GM23338 (cell line): ENCODE measurements around the gene BRF1. TPM values are rescaled to one million over a fixed set of nuclear protein-coding genes. Genes with fewer than 3 reads are reported as not detected.
A peak's percentile ranks its signal among the peaks of the same experiment; 100 is the strongest.

ENCODE experiments used
- ATAC-seq: fragments of 200-7000 bp; cut with Tn5 transposase; 3 replicates; pipeline ENCODE4 v1.9.1; 2020
- DNase-seq: peaks from one replicate; pipeline ENCODE4 v3.0.0-alpha.2; 2015; ENCODE audit warnings: low spot score
- H2AFZ ChIP-seq: fragments of 200-600 bp; sonication (generic); 2 replicates; pipeline ENCODE4 v1.8.0; 2016; ENCODE audit warnings: antibody characterized with exemption, mild to moderate bottlenecking, moderate library complexity
- H3F3A ChIP-seq: fragments of 200-600 bp; sonication (generic); replicated peaks from 2 replicates; pipeline ENCODE4 v1.8.0; 2017; ENCODE audit warnings: antibody characterized with exemption, mixed run types, low read depth
- H3K27ac ChIP-seq: fragments of 200-600 bp; sonication (generic); 2 replicates; pipeline ENCODE4 v1.6.1; 2016; ENCODE audit warnings: low read depth
- H3K27me3 ChIP-seq: fragments of 200-600 bp; sonication (generic); 2 replicates; pipeline ENCODE4 v1.8.0; 2016; ENCODE audit warnings: mild to moderate bottlenecking, mixed run types, moderate library complexity; ENCODE audit not compliant: insufficient read depth
- H3K36me3 ChIP-seq: fragments of 200-600 bp; sonication (generic); 2 replicates; pipeline ENCODE4 v1.8.0; 2016; ENCODE audit warnings: mild to moderate bottlenecking; ENCODE audit not compliant: insufficient read depth
- H3K4me1 ChIP-seq: fragments of 200-600 bp; sonication (generic); 2 replicates; pipeline ENCODE4 v1.8.0; 2016; ENCODE audit warnings: mild to moderate bottlenecking, moderate library complexity; ENCODE audit not compliant: insufficient read depth
- H3K4me2 ChIP-seq: fragments of 200-600 bp; sonication (generic); 2 replicates; pipeline ENCODE4 v1.7.1; 2017; ENCODE audit warnings: mixed run types
- H3K4me3 ChIP-seq: fragments of 200-600 bp; sonication (generic); 2 replicates; pipeline ENCODE4 v1.6.1; 2016; ENCODE audit warnings: mixed run types
- H3K79me2 ChIP-seq: fragments of 200-600 bp; sonication (generic); replicated peaks from 2 replicates; pipeline ENCODE4 v1.8.0; 2017; ENCODE audit warnings: mild to moderate bottlenecking; ENCODE audit not compliant: insufficient read depth
- H3K9me2 ChIP-seq: fragments of 200-600 bp; sonication (generic); 2 replicates; pipeline ENCODE4 v1.8.0; 2017; ENCODE audit not compliant: insufficient read depth
- H4K20me1 ChIP-seq: fragments of 200-600 bp; sonication (generic); replicated peaks from 2 replicates; pipeline ENCODE4 v1.8.0; 2017; ENCODE audit warnings: mild to moderate bottlenecking; ENCODE audit not compliant: insufficient read depth
- H3K27ac Mint-ChIP-seq: 2 replicates; pipeline ENCODE4 v1.8.0; 2020; ENCODE audit warnings: inconsistent platforms, mild to moderate bottlenecking, moderate library complexity, mixed read lengths
- H3K27me3 Mint-ChIP-seq: 3 replicates; pipeline ENCODE4 v1.8.0; 2022; ENCODE audit warnings: low read depth, mild to moderate bottlenecking, moderate library complexity, mixed read lengths, inconsistent platforms; ENCODE audit not compliant: insufficient read depth, poor library complexity
- H3K36me3 Mint-ChIP-seq: 3 replicates; pipeline ENCODE4 v1.8.0; 2021; ENCODE audit warnings: low read depth, mild to moderate bottlenecking, inconsistent platforms, moderate library complexity, mixed read lengths
- H3K4me1 Mint-ChIP-seq: 3 replicates; pipeline ENCODE4 v1.8.0; 2020; ENCODE audit warnings: mild to moderate bottlenecking, inconsistent platforms, mixed read lengths
- H3K4me3 Mint-ChIP-seq: 3 replicates; pipeline ENCODE4 v1.8.0; 2021; ENCODE audit warnings: moderate library complexity, mild to moderate bottlenecking, inconsistent platforms, mixed read lengths
- H3K9me3 Mint-ChIP-seq: 3 replicates; pipeline ENCODE4 v1.8.0; 2020; ENCODE audit warnings: moderate library complexity, mild to moderate bottlenecking, inconsistent platforms, mixed read lengths
- CREB1 ChIP-seq: fragments of 250-450 bp; sonication (Bioruptor Pico); IDR thresholded peaks from 2 replicates; pipeline ENCODE4 v1.5.0; 2020; ENCODE audit warnings: low read depth, mild to moderate bottlenecking, moderate library complexity
- NANOG ChIP-seq: IDR thresholded peaks from 2 replicates; pipeline ENCODE4 v1.6.1; 2016; ENCODE audit warnings: antibody characterized with exemption, borderline replicate concordance
- POLR2AphosphoS5 ChIP-seq: IDR thresholded peaks from 2 replicates; pipeline ENCODE4 v1.6.1; 2016; ENCODE audit warnings: antibody characterized with exemption, low read depth
- ZNF114 ChIP-seq: fragments of 250-450 bp; sonication (Bioruptor Pico); IDR thresholded peaks from 2 replicates; pipeline ENCODE4 v1.5.0; 2020; ENCODE audit warnings: mild to moderate bottlenecking, moderate library complexity
- polyA plus RNA-seq: library from polyadenylated mRNA; unstranded; fragments of >200 nt; fragmentation: Nextera tagmentation; extraction: Ambion mirVana; gene quantifications from 2 replicates; pipeline ENCODE4 v1.2.1, GENCODE V29; 2016
- total RNA-seq: library from RNA; depleted of rRNA; stranded (reverse); fragments of >200 nt; shearing (Covaris generic); gene quantifications from 2 replicates; pipeline ENCODE4 v1.2.3, GENCODE V29; 2014
- TF ChIP-seq, protein P1 (sequence below): IDR thresholded peaks from 2 replicates; pipeline ENCODE4 v1.6.1; 2016; ENCODE audit warnings: antibody characterized with exemption
- TF ChIP-seq, protein P2 (sequence below): fragments of 250-450 bp; sonication (Bioruptor Pico); IDR thresholded peaks from 2 replicates; pipeline ENCODE4 v1.5.0; 2020; ENCODE audit warnings: mild to moderate bottlenecking, moderate library complexity
- TF ChIP-seq, protein P3 (sequence below), 2 experiments: fragments of 200-600 bp in 1 of 2; sonication (generic) in 1 of 2; conservative IDR thresholded peaks; 2 replicates each; pipeline versions ENCODE4 v1.5.1 to v1.6.1; 2016 to 2017; ENCODE audit warnings: antibody characterized with exemption in 2 of 2, low read depth in 2 of 2, mild to moderate bottlenecking in 2 of 2, moderate library complexity in 1 of 2

The BRF1 gene
- total and polyA plus RNA-seq, 2 experiments from 2014 or later = 8.6 to 29.9 TPM

DNA sequence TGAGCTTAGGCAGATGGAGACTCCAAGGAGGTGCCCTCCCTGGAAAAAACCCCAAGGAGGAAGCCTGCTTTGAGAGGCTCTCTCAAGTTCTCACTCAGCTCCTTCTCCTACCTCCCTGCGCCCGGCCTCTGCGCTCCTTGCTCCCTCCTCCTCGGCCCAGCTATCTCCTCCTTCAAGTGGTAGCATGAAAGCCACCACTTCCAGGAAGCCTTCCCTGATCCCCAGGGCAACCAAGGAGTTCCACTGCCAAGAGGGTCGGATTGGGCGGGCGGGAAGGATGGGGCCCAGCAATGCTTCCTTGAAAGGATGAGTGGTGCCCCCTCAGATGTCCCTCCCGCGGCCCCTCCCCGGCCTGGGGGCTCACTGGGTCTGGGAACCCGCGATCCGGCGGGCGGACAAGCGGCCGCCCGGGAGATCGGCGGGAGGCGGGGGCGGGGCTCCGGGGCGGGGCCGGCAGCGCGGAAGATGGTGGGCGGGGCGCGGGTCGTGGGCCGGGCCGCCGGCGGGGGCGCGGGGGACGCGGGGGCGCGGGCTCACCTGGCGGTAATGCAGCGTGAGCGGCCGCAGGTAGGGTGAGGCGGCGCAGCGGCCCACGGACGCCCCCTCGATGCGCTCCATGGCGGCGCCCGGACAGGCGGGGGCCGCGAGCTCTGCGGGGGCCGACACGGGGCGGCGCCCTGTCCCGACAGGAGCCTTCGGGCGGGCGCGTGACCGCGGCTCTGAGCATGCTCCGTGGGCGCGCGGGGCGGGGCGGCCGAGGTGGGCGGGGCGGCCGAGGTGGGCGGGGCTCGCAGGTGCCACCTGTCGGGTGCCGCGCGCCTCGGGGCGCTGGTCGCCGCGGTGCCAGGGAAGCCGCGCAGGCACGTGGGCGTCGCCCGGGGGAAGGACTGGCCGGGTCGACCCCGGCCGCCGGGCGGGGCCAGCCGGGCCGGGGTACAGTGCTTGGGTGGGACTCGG is 119.9 kb downstream of the BRF1 start, which contains the start of gene NUDT14:
Gene NUDT14, minus strand, starts transcription at position 721 of the 957 bp plus-strand sequence. Its CDS starts 103 bp downstream, at position 618.
- ATAC-seq (peak; percentile 46), DNase-seq (peak; percentile 75)
- Histone ChIP-seq H3K79me2 (no peaks in the 10 kb centered on the region), H3K9me2 (no peaks in the 10 kb centered on the region), H3K36me3 (no peaks in the 10 kb centered on the region), H4K20me1 (no peaks in the 10 kb centered on the region), H3K27ac (no peak within 1 kb of the TSS), H3K27me3 (peaks cover 13% of the 10 kb centered on the region; the same call in 1 of the 2 replicates), H3K4me3 (peak within 1 kb of the TSS; percentile 69), H3K4me2 (peak within 1 kb of the TSS; percentile 82), H3F3A (no peaks in the 10 kb centered on the region), H3K4me1 (no peaks in the 10 kb centered on the region; the same call in 1 of the 2 replicates), H2AFZ (no peak within 1 kb of the TSS)
- Mint-ChIP-seq H3K27me3 (peaks cover 21% of the 10 kb centered on the region), H3K4me3 (peak within 1 kb of the TSS; percentile 74), H3K4me1 (peaks cover 3% of the 10 kb centered on the region; the same call in 1 of the 3 replicates), H3K27ac (no peak within 1 kb of the TSS), H3K9me3 (no peaks in the 10 kb centered on the region; the same call in 2 of the 3 replicates), H3K36me3 (no peaks in the 10 kb centered on the region)
- TF ChIP-seq, protein P1, sequence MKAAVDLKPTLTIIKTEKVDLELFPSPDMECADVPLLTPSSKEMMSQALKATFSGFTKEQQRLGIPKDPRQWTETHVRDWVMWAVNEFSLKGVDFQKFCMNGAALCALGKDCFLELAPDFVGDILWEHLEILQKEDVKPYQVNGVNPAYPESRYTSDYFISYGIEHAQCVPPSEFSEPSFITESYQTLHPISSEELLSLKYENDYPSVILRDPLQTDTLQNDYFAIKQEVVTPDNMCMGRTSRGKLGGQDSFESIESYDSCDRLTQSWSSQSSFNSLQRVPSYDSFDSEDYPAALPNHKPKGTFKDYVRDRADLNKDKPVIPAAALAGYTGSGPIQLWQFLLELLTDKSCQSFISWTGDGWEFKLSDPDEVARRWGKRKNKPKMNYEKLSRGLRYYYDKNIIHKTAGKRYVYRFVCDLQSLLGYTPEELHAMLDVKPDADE = no peak
- TF ChIP-seq POLR2AphosphoS5 = 0 out of 2 replicates have a peak, but pooled peaks have one; percentile 25

DNA sequence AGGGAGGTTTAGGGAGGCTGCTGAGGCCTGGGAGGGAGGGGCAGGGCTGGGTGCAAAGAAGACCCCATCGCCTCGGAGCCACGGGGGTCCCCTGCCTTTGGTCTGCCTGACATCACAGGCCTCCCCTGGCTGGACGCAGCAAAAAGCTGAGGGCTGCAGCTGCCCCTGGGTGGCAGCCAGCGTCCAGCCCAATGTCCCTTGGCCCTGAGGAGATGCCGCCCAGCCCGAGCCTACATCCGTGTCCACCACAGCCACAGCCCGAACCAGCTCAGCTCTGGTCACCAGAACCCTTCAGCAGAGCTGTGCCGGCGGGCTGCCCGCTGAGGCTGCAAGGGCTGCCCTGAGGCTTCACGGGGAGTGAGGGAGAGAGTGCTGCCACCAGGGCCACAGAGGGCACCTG is 121.6 kb downstream of the BRF1 start:
- no peak for DNase-seq
- Histone ChIP-seq H3K27me3 (peaks cover 13% of the 10 kb centered on the region; the same call in 1 of the 2 replicates), H3K4me2 (no peak overlapping the region), H3K4me3 (no peak overlapping the region), H4K20me1 (no peaks in the 10 kb centered on the region; the same call in 1 of the 2 replicates), H3K79me2 (no peaks in the 10 kb centered on the region), H3K27ac (no peak overlapping the region), H2AFZ (no peak overlapping the region), H3F3A (no peaks in the 10 kb centered on the region), H3K4me1 (no peaks in the 10 kb centered on the region; the same call in 1 of the 2 replicates), H3K9me2 (no peaks in the 10 kb centered on the region), H3K36me3 (no peaks in the 10 kb centered on the region)
- no peaks in the 10 kb centered on the region; the same call in 2 of the 3 replicates for H3K9me3 Mint-ChIP-seq
- no peak overlapping the region for H3K4me3 Mint-ChIP-seq
- no peak overlapping the region for H3K27ac Mint-ChIP-seq
- ATAC-seq = no peak
- H3K27me3 Mint-ChIP-seq = peaks cover 16% of the 10 kb centered on the region
- H3K4me1 Mint-ChIP-seq = peaks cover 3% of the 10 kb centered on the region; the same call in 1 of the 3 replicates
- H3K36me3 Mint-ChIP-seq = no peaks in the 10 kb centered on the region
- no peak for TF ChIP-seq ZNF114
- TF ChIP-seq, protein P2, sequence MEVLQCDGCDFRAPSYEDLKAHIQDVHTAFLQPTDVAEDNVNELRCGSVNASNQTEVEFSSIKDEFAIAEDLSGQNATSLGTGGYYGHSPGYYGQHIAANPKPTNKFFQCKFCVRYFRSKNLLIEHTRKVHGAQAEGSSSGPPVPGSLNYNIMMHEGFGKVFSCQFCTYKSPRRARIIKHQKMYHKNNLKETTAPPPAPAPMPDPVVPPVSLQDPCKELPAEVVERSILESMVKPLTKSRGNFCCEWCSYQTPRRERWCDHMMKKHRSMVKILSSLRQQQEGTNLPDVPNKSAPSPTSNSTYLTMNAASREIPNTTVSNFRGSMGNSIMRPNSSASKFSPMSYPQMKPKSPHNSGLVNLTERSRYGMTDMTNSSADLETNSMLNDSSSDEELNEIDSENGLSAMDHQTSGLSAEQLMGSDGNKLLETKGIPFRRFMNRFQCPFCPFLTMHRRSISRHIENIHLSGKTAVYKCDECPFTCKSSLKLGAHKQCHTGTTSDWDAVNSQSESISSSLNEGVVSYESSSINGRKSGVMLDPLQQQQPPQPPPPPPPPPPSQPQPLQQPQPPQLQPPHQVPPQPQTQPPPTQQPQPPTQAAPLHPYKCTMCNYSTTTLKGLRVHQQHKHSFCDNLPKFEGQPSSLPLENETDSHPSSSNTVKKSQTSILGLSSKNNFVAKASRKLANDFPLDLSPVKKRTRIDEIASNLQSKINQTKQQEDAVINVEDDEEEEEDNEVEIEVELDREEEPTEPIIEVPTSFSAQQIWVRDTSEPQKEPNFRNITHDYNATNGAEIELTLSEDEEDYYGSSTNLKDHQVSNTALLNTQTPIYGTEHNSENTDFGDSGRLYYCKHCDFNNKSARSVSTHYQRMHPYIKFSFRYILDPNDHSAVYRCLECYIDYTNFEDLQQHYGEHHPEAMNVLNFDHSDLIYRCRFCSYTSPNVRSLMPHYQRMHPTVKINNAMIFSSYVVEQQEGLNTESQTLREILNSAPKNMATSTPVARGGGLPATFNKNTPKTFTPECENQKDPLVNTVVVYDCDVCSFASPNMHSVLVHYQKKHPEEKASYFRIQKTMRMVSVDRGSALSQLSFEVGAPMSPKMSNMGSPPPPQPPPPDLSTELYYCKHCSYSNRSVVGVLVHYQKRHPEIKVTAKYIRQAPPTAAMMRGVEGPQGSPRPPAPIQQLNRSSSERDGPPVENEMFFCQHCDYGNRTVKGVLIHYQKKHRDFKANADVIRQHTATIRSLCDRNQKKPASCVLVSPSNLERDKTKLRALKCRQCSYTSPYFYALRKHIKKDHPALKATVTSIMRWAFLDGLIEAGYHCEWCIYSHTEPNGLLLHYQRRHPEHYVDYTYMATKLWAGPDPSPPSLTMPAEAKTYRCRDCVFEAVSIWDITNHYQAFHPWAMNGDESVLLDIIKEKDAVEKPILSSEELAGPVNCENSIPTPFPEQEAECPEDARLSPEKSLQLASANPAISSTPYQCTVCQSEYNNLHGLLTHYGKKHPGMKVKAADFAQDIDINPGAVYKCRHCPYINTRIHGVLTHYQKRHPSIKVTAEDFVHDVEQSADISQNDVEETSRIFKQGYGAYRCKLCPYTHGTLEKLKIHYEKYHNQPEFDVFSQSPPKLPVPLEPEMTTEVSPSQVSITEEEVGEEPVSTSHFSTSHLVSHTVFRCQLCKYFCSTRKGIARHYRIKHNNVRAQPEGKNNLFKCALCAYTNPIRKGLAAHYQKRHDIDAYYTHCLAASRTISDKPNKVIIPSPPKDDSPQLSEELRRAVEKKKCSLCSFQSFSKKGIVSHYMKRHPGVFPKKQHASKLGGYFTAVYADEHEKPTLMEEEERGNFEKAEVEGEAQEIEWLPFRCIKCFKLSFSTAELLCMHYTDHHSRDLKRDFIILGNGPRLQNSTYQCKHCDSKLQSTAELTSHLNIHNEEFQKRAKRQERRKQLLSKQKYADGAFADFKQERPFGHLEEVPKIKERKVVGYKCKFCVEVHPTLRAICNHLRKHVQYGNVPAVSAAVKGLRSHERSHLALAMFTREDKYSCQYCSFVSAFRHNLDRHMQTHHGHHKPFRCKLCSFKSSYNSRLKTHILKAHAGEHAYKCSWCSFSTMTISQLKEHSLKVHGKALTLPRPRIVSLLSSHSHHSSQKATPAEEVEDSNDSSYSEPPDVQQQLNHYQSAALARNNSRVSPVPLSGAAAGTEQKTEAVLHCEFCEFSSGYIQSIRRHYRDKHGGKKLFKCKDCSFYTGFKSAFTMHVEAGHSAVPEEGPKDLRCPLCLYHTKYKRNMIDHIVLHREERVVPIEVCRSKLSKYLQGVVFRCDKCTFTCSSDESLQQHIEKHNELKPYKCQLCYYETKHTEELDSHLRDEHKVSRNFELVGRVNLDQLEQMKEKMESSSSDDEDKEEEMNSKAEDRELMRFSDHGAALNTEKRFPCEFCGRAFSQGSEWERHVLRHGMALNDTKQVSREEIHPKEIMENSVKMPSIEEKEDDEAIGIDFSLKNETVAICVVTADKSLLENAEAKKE (CRISPR knock-in tag) = no peak
- no peak for TF ChIP-seq NANOG
- no peak for TF ChIP-seq POLR2AphosphoS5
- no peak for TF ChIP-seq CREB1 (CRISPR knock-in tag)
- TF ChIP-seq, protein P3, sequence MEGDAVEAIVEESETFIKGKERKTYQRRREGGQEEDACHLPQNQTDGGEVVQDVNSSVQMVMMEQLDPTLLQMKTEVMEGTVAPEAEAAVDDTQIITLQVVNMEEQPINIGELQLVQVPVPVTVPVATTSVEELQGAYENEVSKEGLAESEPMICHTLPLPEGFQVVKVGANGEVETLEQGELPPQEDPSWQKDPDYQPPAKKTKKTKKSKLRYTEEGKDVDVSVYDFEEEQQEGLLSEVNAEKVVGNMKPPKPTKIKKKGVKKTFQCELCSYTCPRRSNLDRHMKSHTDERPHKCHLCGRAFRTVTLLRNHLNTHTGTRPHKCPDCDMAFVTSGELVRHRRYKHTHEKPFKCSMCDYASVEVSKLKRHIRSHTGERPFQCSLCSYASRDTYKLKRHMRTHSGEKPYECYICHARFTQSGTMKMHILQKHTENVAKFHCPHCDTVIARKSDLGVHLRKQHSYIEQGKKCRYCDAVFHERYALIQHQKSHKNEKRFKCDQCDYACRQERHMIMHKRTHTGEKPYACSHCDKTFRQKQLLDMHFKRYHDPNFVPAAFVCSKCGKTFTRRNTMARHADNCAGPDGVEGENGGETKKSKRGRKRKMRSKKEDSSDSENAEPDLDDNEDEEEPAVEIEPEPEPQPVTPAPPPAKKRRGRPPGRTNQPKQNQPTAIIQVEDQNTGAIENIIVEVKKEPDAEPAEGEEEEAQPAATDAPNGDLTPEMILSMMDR (conservative IDR thresholded peaks at IDR 0.05; ENCODE audit: low read depth in 2 of 2) = no peak
- TF ChIP-seq, protein P1 = no peak
